Mesenteric fat pad (tissue), 1 donor: ENCODE results near the gene PARL. TPM values are rescaled to one million over a fixed set of nuclear protein-coding genes. Genes with fewer than 3 reads are reported as not detected.

Source experiments
- DNase-seq: peaks from one replicate; pipeline ENCODE4 v3.0.0-alpha.2; 2020; ENCODE audit warnings: low spot score
- total RNA-seq: library from RNA; stranded (reverse); fragmentation: NEBNext Ultra II Directional; extraction: Animal tissue kit (Norgen Biotek cat#: 25700); gene quantifications from one replicate; pipeline ENCODE4 v1.2.1, GENCODE V29; 2021
- donor health status: DM: yes; HTN: yes; CAD: no.

PARL gene
- total RNA-seq, 1 donor from 2014 or later = 62.5 TPM

DNA sequence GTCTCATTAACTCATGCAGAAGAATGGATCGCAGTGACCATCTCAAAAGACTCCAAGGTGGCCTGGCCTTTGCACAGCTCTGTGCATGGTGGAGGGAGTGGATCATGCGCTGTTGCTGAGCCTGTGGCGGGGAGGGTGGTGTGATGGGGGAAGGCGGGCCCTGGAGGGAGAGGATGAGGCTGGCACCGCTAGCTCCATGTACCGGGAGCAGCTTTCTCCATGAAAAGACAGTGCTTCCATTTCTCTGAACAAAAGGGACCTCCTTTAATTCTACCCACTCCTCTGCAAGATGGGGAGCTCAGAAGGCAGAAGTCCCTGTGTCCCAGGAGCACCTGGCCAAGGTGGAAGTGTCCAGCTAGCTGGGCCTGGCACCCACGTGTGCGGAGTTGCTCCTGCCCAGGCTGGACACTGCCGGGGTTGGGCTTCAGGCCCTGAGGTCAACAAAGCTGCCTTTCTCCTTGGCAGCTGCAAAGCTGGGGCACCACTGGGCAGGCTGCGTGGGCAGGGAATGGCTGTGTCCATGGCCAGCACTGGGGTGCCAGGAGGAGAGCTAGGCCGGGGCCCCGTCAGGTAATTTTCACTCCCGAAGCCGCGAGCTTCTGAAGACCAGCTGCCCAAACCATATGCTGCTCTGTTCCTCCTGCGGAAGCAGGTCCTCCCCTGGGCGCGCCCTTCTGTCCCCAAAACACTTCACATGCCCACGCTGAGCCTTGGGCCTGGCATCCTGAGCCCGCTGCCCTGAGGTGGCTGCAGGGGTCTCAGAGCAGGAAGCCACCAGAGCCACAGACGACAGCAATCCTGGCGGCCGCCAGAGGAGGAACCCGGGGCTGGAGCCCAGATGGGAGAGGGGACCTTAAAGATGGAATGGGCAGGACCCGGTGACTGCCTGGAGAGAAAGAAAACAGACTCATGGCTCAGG is 65.7 kb downstream of the PARL start:
- no peak for DNase-seq

DNA sequence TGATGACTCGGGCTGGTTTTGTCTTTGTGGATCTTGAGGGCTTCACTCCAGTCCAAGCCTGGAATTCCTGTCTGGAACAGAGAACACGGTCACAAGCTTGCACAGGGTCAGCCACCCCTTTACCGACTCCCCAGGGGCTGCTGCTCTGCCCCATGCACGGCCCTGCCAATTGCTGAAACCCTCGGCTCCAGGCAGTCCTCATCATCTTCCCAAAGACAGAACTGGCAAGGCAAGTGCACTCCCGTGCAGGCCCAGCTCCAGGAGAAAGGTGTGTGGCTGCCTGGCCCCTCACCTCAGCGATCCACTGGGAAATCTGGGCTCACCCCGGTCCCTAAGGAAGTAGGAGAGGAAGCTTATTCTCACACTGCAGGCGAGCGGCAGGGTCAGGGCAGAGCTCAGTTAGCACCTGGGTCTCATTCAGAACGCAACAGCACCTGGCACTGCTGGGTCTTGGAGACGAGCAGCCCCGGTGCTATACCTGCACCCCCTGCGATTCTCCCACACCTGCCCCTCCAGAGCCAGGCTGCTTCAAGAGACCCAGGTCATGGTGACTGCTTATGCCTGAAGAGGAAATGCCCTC is 66.5 kb downstream of the PARL start:
- no peak for DNase-seq

DNA sequence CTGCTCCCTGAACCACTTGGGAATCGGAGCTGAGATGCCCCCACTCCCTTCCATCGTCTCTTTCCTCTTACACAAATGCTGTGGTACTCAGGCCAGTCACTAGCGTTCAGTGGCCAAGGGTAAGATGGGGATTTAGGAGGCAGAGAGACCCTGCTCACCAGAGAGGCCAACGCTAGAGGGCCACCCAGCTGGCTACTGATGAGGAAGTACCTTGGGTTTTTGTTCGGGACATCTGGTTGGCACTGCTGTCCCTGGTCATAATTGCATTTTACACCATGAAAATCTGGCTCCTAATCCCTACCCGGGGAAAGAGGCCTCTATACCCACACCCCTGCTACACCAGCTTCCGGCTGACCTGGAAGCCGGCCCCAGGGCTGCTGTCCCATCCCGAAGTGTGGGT is 67.0 kb downstream of the PARL start:
- DNase-seq = no peak

DNA sequence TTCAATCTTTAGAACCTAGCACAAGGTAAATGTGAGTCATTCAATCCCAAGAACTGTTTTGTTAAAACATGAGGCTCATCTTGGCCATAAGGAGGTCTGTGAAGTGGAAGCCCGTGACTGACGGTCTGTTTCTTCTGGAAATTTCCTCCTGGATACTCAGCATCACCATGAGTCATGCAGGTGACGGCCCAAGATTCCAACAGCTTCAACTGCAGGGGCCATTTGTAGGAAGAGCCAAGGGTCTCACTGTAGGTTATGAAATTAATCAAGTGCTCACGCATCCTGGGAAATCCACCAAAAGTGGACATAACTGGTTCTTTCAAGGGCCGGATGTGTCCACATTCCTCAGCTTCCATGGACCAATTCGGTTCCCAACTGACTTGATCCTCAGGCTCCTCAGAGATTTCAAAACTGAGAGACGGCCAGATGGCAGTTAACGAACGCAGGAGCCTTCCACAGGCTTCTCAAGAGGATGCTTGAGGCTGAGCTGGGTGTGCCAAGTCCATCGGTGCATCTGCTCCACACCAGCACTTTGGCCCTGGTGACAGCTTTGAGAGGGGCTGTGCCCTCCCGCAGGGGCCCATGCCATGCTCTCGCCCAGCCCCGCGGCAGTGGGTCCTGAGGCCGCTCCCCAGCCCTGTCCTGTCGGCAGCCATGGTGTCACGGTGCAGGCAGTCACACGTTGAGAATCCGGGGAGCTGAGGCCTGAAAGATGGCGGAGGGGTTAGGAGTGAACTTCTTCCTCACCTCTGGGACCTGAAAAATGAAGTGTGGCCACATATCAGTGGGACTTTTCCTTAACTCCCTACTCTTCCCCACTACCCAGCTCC is 67.8 kb downstream of the PARL start:
- DNase-seq = peak; percentile 24

DNA sequence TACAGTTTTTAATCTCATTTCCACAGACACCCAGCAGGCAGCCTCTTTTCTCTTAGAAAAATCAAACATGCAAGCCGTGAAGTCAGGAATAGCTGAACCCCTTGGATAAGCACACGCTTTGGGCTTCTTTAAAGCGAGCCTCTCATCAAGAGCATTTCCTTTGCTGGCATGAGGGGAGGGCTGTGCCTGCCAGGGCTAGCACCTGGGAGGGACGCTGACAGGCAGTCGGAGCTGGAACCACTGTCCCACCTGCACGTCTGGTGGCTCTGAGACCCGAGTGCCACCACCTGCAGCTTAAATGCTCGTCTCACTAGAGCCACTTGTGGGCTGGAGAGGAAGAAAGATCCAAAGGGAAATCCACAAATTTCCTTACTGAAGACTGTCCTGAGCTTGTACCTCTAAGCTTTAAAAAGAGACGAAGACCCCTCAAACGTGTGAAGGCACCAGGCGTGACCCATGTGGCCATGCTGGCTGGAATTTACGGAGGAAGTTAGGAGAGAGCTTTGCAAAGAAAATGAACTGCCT is 68.7 kb downstream of the PARL start:
- peak; percentile 59 for DNase-seq

- peak; percentile 28 for DNase-seq
Observed at GRCh38 chr3:183815563-183815940, 69.1 kb downstream of the PARL start.

DNA sequence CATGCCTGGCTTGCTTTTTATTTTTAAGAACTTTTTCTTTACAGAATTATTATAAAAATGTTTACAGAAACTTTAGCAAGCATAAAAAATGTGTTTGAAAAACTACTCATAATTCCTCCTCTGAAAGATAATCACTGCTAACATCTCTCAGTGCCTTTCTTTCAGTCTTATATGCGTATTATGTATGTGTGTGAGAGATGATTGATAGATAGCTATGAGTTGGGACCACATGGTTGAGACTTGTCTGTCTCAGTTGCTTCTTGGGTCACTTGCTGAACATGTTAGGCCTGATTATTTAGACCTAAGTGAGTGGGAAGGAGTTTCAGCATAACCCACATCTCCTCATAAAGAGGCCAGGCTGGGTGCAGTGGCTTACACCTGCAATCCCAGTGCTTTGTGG is 70.4 kb downstream of the PARL start:
- no peak for DNase-seq

- peak; percentile 60 for DNase-seq
Observed at GRCh38 chr3:183812761-183813445, 71.8 kb downstream of the PARL start.

GRCh38 chr3:183811638-183812037 is 73.0 kb downstream of the PARL start:
- DNase-seq = no peak

- no peak for DNase-seq
Observed at GRCh38 chr3:183810643-183811594, 73.8 kb downstream of the PARL start.

- DNase-seq = no peak
Observed at GRCh38 chr3:183809270-183809669, 75.4 kb downstream of the PARL start.

- DNase-seq = no peak
Observed at GRCh38 chr3:183808355-183808754, 76.3 kb downstream of the PARL start.

GRCh38 chr3:183807881-183808280 is 76.8 kb downstream of the PARL start:
- DNase-seq = no peak

DNA sequence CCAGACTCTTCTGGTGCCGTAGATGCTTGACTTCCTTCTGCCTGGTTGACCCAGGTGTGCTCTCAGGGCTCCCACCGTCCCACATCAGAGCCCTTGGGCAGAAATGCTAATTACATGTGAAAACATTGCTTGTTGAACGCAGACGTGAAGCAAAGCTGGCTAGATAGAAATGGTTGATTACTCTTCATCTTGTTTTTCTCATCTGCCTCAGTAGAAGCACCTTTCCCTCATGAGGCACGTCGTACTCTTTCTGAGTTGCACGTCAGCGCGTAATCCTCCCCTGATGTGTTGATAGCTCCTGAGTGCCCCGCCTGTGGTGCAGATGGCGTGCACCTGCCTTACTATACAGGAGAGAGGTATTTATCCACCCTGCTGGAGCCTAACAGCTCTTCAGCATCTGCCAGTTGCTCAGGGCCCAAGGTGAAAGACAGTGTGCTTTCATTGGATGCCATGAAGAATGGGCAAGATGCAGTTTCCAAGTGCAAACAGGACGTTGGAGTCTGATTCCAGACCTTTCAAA is 77.4 kb downstream of the PARL start:
- DNase-seq = no peak

DNA sequence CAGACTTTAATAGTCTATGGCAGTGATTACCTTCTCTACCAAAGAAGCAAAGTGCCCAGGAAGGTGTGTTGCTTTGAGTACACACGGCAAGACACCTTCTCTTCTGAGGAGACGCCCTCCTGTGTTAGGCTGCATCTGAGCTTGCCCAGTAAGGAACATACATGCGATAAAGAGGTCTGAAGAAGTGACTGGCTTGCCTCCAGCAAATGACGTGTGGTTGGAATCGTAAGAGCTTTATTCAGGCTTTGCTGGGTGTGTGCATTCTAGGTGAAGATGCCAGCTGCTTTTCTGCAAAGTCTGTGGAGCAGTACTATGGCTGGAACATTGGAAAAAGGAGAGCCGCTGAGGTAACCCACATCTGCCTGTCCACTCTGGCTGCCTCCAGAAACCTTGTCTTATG is 81.7 kb downstream of the PARL start:
- DNase-seq = no peak

GRCh38 chr3:183801601-183802000 is 83.1 kb downstream of the PARL start:
- DNase-seq = no peak

DNA sequence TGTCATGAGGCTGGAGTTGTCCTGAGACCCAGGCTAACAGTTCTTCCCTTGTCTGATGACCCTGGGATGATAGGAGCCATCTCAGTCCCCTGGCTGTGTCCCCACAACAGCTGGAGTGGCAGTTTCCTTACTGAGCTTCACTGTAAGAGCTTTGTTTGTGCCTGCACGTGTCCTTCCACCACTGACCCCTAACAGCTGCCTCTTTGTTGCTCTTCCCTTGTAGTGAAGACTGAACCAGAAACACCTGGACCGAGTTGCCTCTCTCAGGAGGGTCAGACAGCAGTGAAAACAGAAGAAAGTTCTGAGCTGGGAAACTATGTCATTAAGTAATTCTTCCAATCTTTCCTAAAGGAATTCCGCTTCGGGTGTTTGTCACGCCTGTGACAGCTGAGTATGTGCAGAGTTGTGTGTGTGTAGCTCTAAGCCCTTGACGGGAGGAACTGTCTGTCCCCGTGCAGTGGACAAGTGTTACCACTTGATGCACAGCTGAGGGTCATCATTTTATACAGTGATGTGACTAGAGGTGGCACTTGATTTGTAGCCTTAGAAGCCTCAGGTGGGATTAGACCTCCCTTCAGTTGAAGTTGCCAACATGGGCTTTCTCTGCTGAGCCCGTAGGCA is 84.3 kb downstream of the PARL start:
- no peak for DNase-seq

- no peak for DNase-seq
Observed at GRCh38 chr3:183799461-183799860, 85.2 kb downstream of the PARL start.

- DNase-seq = no peak
Observed at GRCh38 chr3:183797996-183798395, 86.7 kb downstream of the PARL start.
